Measurements from ENCODE around the gene OR2T27.
"Not testable (repeated sequence)": the region's sequence is repeated elsewhere in the genome, so short reads cannot be mapped to it uniquely, and the experiment has no call there.

The OR2T27 gene

DNA sequence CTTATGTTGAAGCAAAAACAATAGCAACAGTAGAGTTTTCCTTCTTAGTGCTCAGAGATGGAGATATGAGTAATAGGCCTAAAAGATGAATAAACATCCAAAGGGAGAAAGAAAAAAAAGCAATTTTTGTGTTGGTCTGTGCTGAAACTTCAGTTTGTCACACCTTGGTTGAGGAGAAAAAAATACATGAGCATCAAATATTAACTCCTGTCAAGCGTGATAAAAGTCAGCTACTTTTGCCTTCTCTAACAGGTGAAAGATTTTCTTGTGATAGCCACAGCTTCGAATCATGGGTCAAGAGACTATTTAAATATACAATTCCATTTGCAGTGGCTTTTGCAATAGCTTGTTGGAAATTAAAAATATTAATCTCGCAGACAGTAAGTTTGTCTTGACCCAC is 14.4 kb downstream of the OR2T27 start:
- not testable (repeated sequence) for DNase-seq (ENCODE audit: low spot score)

- DNase-seq (ENCODE audit: low spot score) = not testable (repeated sequence)
Observed at GRCh38 chr1:248639652-248640051, 15.7 kb downstream of the OR2T27 start.

- not testable (repeated sequence) for DNase-seq (ENCODE audit: low spot score)
Observed at GRCh38 chr1:248636612-248637011, 18.7 kb downstream of the OR2T27 start.

GRCh38 chr1:248634991-248635390 is 20.3 kb downstream of the OR2T27 start, which contains the start of gene OR2T11:
OR2T11 (minus strand) TSS chr1:248635091; CDS start chr1:248627128, 7,963 bp downstream.
- DNase-seq (ENCODE audit: low spot score) = not testable (repeated sequence)

- DNase-seq (ENCODE audit: low spot score) = no peak
Observed at GRCh38 chr1:248631354-248632008, 23.8 kb downstream of the OR2T27 start.

- no peak for DNase-seq (ENCODE audit: low spot score)
Observed at GRCh38 chr1:248630551-248630950, 24.8 kb downstream of the OR2T27 start.

DNA sequence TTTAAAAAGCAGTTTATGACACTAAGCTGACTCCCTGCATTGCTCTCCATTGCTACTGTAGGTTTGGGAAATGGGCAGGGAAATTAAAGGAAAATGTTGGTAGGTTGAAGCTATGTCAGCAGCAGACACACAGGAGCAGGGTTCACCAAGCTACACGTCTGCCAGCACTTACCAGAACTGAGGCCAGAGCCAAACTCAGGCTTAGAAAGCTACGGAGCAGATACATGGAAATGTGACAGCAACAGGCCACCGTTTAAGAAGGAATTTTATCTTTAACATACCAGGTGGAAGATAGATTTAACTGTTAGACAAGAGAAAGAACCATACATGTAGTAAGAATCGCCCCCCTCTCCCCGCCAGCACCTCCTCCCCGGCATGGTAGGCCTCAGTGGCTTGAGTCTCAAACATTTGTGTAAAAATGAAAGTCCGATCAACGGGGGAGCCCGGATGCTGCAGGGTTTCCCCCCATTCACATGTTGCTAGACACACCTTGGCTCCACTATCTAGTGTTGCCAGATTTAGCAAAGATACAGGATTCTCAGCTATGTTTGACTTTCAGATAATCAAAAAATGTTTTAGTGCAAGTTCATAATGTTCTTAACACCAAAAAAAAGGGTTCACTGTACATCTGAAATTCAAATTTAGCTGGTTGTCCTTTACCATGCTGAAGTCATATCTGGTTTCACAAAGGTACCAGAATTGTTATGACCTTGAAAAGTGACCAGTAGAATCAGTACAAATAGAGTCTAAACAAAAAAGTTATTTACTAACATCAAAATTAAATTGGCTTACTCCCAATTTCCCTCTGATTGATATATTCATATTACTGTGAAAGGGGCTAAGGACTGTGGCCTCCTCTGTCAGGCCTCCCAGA is 27.1 kb downstream of the OR2T27 start:
- DNase-seq (ENCODE audit: low spot score) = no peak

GRCh38 chr1:248625971-248626370 is 29.4 kb downstream of the OR2T27 start:
- no peak for DNase-seq (ENCODE audit: low spot score)

- no peak for DNase-seq (ENCODE audit: low spot score)
Observed at GRCh38 chr1:248625166-248625565, 30.2 kb downstream of the OR2T27 start.

GRCh38 chr1:248622570-248623001 is 32.7 kb downstream of the OR2T27 start:
- DNase-seq (ENCODE audit: low spot score) = no peak

- DNase-seq (ENCODE audit: low spot score) = no peak
Observed at GRCh38 chr1:248621770-248622169, 33.6 kb downstream of the OR2T27 start.

DNA sequence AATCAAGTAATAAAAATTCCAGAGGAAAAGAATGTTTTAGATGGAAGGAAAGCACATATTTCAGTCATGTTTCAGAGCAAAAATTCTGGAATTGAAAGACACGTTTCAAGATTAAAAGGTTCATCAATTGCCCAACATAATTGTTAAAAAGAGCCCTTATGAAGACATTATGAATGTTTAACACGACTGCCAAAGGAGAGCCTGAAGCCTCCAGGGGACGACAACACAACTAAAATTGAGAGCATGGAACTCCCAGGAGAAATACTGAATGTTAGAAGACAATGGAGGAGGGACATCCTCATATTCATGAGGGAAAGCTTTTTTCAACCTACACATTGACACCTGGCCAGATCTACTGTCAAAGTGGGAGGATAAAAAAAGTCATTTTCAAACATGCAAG is 36.5 kb downstream of the OR2T27 start:
- no peak for DNase-seq (ENCODE audit: low spot score)

- no peak for DNase-seq (ENCODE audit: low spot score)
Observed at GRCh38 chr1:248618119-248618518, 37.2 kb downstream of the OR2T27 start.

DNA sequence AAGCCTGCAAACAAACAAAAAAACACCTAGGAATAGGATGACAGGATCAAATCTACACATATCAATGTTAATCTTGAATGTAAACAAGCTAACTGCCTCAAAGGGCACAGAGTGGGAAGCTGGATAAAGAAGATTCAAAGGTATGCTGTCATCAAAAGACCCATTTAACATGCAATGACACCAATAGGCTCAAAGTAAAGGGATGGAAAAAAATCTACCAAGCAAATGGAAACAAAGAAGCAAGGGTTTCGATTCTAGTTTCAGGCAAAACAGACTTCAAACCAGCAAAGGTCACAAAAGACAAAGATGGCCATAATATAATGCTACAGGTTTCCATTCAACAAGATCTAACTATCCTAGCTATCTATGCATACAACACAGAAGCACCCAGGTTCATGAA is 41.6 kb downstream of the OR2T27 start:
- DNase-seq (ENCODE audit: low spot score) = no peak

- no peak for DNase-seq (ENCODE audit: low spot score)
Observed at GRCh38 chr1:248611883-248612414, 43.4 kb downstream of the OR2T27 start.

DNA sequence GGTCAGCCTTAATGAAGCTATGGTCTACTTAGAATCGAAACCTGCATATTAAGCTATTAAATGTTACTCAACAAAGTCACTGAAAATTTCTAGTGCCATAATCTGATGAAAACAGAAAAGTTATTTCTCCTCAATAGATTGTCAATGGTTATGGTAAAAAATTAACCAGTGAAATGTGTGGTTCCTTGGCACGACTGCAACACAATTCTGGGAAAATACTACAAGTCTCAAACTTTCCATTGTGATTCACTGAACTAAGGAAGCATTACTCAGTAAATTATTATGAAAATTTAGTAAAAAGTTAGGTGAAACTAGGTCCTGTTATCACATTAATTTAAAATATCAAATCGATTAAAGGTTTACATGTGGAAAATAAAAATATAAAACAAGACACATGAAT is 45.0 kb downstream of the OR2T27 start:
- no peak for DNase-seq (ENCODE audit: low spot score)

Measured in kidney capillary endothelial cell (primary cell).